CD4-positive, alpha-beta T cell treated with Interleukin-10 for 1 hour (primary cell): ENCODE measurements around the gene SRGAP2B.
"Not testable (repeated sequence)": the region's sequence is repeated elsewhere in the genome, so short reads cannot be mapped to it uniquely, and the experiment has no call there.

Source experiments
- DNase-seq: peaks from one replicate; pipeline ENCODE4 v3.0.0-alpha.2; 2020

SRGAP2B gene

DNA sequence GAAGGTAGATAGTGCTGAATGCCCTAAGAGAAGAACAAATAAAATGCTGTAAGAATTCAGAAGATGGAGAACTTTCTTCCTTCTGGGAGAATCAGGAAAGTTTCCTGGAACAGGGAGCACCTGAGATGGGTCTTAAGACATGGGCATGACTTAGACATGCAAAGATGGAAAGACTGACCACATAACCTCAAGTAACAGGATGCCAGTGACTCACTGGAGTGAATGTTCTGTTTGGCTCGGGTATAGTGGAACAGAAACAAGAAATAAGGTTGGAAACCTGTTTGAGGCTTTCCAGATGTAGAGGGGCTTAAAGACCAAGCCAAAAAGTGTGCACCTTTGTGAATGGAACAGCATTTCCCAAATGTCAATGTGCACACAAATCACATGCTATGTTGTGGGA lies 102.2 kb downstream of the SRGAP2B start:
- DNase-seq: not testable (repeated sequence)

DNA sequence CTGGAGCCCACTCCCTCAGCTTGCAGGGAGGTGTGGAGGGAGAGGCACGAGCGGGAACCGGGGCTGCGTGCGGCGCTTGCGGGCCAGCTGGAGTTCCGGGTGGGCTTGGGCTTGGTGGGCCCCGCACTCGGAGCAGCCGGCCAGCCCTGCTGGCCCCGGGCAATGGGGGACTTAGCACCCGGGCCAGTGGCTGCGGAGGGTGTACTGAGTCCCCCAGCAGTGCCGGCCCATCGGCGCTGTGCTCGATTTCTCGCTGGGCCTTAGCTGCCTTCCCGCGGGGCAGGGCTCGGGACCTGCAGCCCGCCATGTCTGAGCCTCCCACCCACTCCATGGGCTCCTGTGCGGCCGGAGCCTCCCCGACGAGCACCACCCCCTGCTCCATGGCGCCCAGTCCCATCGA lies 104.5 kb downstream of the SRGAP2B start:
- not testable (repeated sequence) for DNase-seq

GRCh38 chr1:144987131-144987530 lies 108.0 kb downstream of the SRGAP2B start:
- not testable (repeated sequence) for DNase-seq

DNA sequence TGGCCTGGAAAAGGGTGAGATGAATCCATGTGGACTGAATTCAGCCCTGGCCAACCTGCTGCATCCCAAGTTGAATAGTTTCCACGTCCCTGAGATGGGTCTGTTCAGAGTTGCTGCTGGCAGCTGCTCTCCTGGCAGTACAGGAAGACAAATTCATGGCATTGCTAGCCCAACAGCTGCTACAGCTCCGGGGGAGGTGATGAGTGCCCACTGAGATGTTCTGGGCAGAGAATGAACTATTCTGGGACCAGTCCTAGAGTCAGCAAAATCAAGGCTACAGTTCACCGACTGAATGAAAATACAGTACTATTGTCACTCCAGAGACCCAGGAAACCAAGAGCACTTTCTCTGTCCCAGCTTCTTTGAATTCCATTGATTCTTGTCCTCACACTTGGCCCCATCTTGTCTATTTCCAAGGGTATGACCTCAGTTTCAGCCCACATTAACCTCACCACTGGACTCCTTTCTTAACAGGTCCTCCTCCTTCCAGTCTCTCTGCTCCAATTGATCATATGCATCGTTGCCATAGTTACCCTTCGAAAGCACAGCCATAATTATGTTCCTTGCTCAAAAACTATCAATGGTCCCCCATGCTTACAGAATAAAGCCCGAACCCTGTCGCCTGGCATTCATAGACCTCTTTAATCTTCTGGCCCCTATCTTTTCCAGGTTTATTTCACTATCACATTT lies 108.8 kb downstream of the SRGAP2B start:
- DNase-seq: not testable (repeated sequence)

DNA sequence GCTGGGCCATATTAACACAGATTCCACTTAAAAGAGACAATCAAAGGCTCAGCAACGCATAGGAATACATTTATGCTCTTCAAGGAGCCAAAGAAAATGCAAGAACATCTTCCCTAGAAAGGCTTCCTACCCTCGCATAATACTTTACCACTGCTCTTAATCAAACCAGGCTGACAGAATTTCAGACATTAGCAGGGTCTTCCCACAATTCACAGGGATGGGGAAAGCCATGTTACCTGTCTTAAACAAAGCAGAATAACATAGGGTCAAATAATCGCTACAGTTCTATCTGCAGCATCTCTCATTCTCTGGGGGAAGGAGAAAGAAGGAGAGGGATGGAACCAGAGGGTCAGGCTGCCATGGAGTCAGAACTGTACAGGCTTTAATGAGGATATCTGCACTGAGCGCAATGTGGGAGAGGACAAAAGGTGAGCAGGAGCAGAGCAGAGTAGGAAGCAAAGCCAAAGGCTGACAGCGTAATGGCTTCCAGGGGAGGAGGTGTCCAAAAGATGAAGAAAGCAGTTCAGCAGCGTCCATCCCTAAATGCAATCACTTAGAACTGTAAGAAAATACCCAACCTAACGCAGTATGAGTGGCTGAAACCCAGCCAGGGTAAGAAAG lies 109.5 kb downstream of the SRGAP2B start:
- not testable (repeated sequence) for DNase-seq

DNA sequence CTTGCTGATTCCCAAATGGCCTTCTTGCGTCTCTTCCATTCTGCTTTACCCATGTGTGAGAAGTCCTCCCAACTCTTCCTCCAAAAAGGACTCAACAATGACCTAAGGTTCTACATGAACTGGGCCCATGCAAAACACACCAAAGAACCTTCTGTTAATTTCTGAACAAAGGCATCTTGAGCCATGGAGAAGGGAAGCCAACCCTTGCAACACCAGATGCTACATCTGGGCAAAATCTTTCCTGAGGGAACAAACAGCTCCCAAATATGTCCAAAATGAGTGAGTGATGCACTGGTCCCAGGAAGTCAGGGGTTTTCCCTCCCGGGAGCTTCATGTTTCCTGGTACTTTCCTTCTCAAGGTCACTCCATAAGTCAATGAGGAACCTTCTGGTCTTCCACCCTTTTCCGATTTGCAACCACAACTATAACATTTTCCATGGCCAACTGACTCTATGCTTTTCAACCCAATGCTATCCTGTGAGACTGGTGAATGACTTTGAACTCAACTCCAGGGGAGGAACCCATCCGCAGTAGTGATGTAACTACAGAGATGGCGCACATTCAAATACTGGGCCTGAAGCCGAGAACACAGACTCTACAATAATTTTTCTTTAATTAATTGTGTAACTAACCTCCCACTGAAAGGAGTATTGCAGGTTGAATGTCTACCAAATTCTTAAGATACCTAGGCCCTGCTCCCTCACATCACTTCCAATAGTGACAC lies 112.2 kb downstream of the SRGAP2B start:
- not testable (repeated sequence) for DNase-seq

GRCh38 chr1:144981157-144981556 lies 114.0 kb downstream of the SRGAP2B start:
- DNase-seq: not testable (repeated sequence)

GRCh38 chr1:144979960-144980595 lies 115.0 kb downstream of the SRGAP2B start:
- not testable (repeated sequence) for DNase-seq

DNA sequence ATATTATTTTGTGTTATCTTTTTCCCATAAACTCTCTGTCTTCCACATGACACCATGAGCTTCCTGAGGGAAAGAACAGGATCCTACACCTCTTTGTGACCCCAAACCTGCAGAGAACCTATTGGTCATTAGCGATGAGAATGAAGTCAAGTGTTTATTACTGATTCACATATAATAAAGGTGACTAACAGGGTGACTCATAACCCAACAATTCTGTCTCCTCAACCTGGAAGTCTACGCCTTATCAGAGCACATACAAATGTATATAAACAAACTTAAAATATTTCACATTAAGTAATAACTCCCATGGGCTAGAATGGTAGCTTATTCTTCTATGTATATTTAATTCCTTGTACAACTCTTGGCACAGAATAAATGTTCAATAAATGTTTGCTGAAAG lies 117.3 kb downstream of the SRGAP2B start:
- DNase-seq: not testable (repeated sequence)

- not testable (repeated sequence) for DNase-seq
These were observed 123.2 kb downstream of the SRGAP2B start for GRCh38 chr1:144971936-144972335.

- not testable (repeated sequence) for DNase-seq
These were observed 128.6 kb downstream of the SRGAP2B start for GRCh38 chr1:144966488-144966887.

DNA sequence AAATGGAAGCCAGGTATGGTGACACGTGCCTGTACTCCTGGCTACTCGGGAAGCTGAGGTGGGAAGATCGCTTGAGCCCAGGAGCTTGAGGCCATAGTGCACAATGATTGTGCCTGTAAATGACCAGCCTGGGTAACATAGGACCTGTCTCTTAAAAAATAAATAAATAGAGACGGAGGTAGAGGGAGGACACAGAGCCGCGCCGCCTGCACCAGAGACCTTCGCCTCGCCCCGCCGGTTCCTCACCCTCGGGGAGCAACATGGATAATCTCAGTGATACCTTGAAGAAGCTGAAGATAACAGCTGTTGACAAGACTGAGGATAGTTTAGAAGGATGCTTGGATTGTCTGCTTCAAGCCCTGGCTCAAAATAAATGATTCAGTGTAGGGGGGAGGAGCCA lies 130.4 kb downstream of the SRGAP2B start:
- not testable (repeated sequence) for DNase-seq

GRCh38 chr1:144964186-144964585 lies 130.9 kb downstream of the SRGAP2B start:
- DNase-seq: not testable (repeated sequence)

DNA sequence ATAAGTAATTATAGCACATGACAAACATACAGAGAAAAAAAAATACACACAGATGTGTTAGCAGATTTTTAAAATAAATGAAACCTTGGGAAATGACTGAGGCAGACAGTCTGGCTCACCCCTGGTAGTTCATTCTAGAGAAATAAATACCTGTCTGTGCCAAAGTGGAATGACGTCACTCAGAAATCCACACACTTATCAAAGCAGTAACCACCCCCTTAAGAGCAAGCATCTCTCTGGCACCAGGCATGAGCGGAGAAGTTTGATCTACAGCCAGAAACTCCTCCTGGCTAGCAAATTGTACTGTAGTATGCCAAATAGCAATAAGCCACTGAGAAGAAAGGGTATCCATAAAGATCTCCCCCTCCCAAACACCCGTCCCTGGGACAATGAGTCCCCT lies 131.6 kb downstream of the SRGAP2B start:
- not testable (repeated sequence) for DNase-seq

- DNase-seq: not testable (repeated sequence)
These were observed 133.2 kb downstream of the SRGAP2B start for GRCh38 chr1:144961604-144962583.

- not testable (repeated sequence) for DNase-seq
These were observed 134.1 kb downstream of the SRGAP2B start for GRCh38 chr1:144960929-144961488.

- not testable (repeated sequence) for DNase-seq
These were observed 146.7 kb downstream of the SRGAP2B start for GRCh38 chr1:144948390-144948789.

- DNase-seq: not testable (repeated sequence)
These were observed 147.6 kb downstream of the SRGAP2B start for GRCh38 chr1:144947495-144947894.

DNA sequence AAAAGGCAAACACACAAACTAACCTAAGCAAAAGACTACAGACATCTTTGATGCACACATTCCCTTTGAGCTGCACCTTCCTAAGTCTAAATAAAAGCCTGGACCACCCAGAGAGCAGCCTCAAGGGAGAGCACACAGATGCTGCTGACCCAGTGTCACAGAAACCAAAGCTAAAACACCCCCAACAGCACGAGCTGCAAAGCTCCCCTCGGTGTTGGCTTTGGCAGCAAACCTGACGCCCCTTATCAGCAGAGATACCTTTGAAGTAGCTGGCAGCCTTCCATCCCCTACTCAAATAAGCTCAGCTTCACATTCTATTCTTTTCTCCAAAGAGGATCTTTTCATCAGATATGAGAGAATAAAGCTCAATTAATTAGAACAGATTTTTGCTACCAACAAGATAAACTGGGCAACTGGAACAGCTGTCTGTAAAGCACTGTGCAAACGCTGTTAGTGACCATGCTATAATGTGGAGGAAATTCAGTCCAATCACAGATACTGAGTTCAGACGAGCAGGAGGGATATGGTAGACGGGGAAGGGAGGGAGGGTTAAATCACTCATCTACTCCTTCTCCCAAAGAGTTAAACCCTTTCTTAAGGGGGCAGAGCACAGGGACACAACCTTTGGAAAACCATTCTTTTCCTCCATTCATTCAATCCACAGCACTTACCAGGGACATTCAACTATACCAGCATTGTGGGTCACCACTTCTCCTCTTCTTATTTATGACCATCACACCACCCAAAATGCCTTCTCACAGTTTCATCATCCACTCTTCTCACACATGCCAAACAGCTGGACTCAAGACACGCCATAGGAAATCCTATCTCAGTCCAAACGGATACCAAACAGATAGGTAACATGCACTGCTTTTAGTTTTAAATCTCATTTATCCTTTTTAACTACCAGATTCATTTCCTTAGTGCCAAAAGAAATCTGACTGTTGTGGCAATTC lies 148.3 kb downstream of the SRGAP2B start:
- DNase-seq: not testable (repeated sequence)

GRCh38 chr1:144941710-144942109 lies 153.4 kb downstream of the SRGAP2B start:
- DNase-seq: not testable (repeated sequence)
